Tibial nerve (tissue), 4 donors: ENCODE data around the gene BCR. TPM values are rescaled to one million over a fixed set of nuclear protein-coding genes. Genes with fewer than 3 reads are reported as not detected.

Experiments used
- DNase-seq, 2 donors: peaks; one replicate each; pipeline ENCODE4 v3.0.0-alpha.2; 2019; ENCODE audit warnings: low spot score in 2 of 2
- H3K27ac ChIP-seq, 4 donors: fragments of 200-600 bp; sonication (generic) in 3 of 4; one replicate each; pipeline ENCODE4 v1.5.1; 2017 to 2019; ENCODE audit warnings: mild to moderate bottlenecking in 1 of 4
- H3K27me3 ChIP-seq, 2 donors: fragments of 200-600 bp; sonication (generic) in 1 of 2; one replicate each; pipeline versions ENCODE4 v1.5.1 to v1.6.0; 2017 to 2019
- H3K36me3 ChIP-seq, 3 donors: fragments of 200-600 bp; sonication (generic); one replicate each; pipeline ENCODE4 v1.5.1; 2018 to 2019
- H3K4me1 ChIP-seq, 4 donors: fragments of 200-600 bp; sonication (generic) in 3 of 4; one replicate each; pipeline ENCODE4 v1.5.1; 2017 to 2019
- H3K4me3 ChIP-seq, 4 donors: fragments of 200-600 bp; sonication (generic) in 3 of 4; one replicate each; pipeline ENCODE4 v1.5.1; 2017 to 2019; ENCODE audit warnings: mild to moderate bottlenecking in 1 of 4, moderate library complexity in 1 of 4
- H3K9me3 ChIP-seq, 4 donors: fragments of 200-600 bp; sonication (generic) in 3 of 4; one replicate each; pipeline ENCODE4 v1.5.1; 2017 to 2019
- CTCF ChIP-seq, 5 experiments: fragments of 200-600 bp in 3 of 5; fragments of 450-650 bp in 2 of 5; sonication (generic) in 3 of 5; IDR thresholded peaks; one replicate each; pipeline ENCODE4 v1.5.1; 2016 to 2019; ENCODE audit warnings: antibody characterized with exemption in 5 of 5, mild to moderate bottlenecking in 3 of 5, moderate library complexity in 2 of 5
- EP300 ChIP-seq, 2 donors: sonication (generic); formaldehyde crosslinking; IDR thresholded peaks; one replicate each; pipeline ENCODE4 v1.6.1; 2017; ENCODE audit warnings: antibody characterized with exemption in 2 of 2, mild to moderate bottlenecking in 1 of 2
- POLR2A ChIP-seq, 2 donors: fragments of 450-650 bp; IDR thresholded peaks; one replicate each; pipeline ENCODE4 v1.6.1; 2017; ENCODE audit warnings: antibody characterized with exemption in 2 of 2, mild to moderate bottlenecking in 2 of 2, moderate library complexity in 2 of 2
- WGBS, 2 donors: methylation state at CpG; one replicate each; pipeline ENCODE4 v1.1.5; 2018; 5-methylcytosine and 5-hydroxymethylcytosine counted together
- total RNA-seq, 4 donors: library from RNA; depleted of rRNA; stranded (reverse); fragments of >200 nt; gene quantifications; one replicate each; pipeline ENCODE4 v1.1.0, GENCODE V29; 2016

BCR gene
- total RNA-seq, 4 donors from 2014 or later, result 99.0 to 174 (median 120) TPM

GRCh38 chr22:23276656-23277582 is 96.6 kb downstream of the BCR start:
- peaks cover 0 to 35% (median 16%) of the 10 kb centered on the region in 4 donors for H3K4me1 ChIP-seq
- peaks cover 0 to 78% (median 7%) of the 10 kb centered on the region in 3 donors for H3K36me3 ChIP-seq
- WGBS, 2 donors, result 85 to 95% methylated on average over 16 to 19 of the region's 20 CpGs
- H3K27me3 ChIP-seq, result no peaks in the 10 kb centered on the region
- TF ChIP-seq POLR2A (IDR thresholded peaks at IDR 0.05), result no peak
- no peak for TF ChIP-seq CTCF (IDR thresholded peaks at IDR 0.05)
- TF ChIP-seq EP300 (IDR thresholded peaks at IDR 0.05), result no peak
- no peaks in the 10 kb centered on the region for H3K9me3 ChIP-seq
- H3K4me3 ChIP-seq, result no peak overlapping the region
- H3K27ac ChIP-seq, result peak overlapping the region in 1 of 4 donors; percentile 91
- DNase-seq, result no peak

GRCh38 chr22:23277583-23278295 is 97.4 kb downstream of the BCR start:
- Histone ChIP-seq H3K27ac (peak overlapping the region in 2 of 4 donors; percentile 8 to 91), H3K27me3 (no peaks in the 10 kb centered on the region), H3K9me3 (no peaks in the 10 kb centered on the region), H3K36me3 (peaks cover 0 to 70% (median 7%) of the 10 kb centered on the region in 3 donors), H3K4me1 (peaks cover 0 to 43% (median 24%) of the 10 kb centered on the region in 4 donors), H3K4me3 (no peak overlapping the region)
- DNase-seq, result no peak
- WGBS, 2 donors, result 82 to 89% methylated on average over 12 to 15 of the region's 15 CpGs
- TF ChIP-seq POLR2A (IDR thresholded peaks at IDR 0.05), result no peak
- TF ChIP-seq EP300 (IDR thresholded peaks at IDR 0.05), result no peak
- TF ChIP-seq CTCF (IDR thresholded peaks at IDR 0.05), result no peak

GRCh38 chr22:23278883-23279675 is 98.8 kb downstream of the BCR start:
- Histone ChIP-seq H3K4me1 (peaks cover 0 to 56% (median 34%) of the 10 kb centered on the region in 4 donors), H3K36me3 (peaks cover 0 to 59% (median 2%) of the 10 kb centered on the region in 3 donors), H3K27me3 (no peaks in the 10 kb centered on the region), H3K27ac (peak overlapping the region; percentile 52 to 91 (median 76)), H3K4me3 (no peak overlapping the region), H3K9me3 (no peaks in the 10 kb centered on the region)
- 42 to 45% methylated on average over 9 of the region's 11 CpGs for WGBS, 2 donors
- TF ChIP-seq CTCF (IDR thresholded peaks at IDR 0.05), result no peak
- TF ChIP-seq POLR2A (IDR thresholded peaks at IDR 0.05), result no peak
- TF ChIP-seq EP300 (IDR thresholded peaks at IDR 0.05), result peak in 1 of 2 donors; percentile 42
- DNase-seq, result no peak

- peak overlapping the region; percentile 52 to 91 (median 76) for H3K27ac ChIP-seq
- peaks cover 0 to 59% (median 0%) of the 10 kb centered on the region in 3 donors for H3K36me3 ChIP-seq
- TF ChIP-seq CTCF (IDR thresholded peaks at IDR 0.05), result no peak
- no peak for TF ChIP-seq EP300 (IDR thresholded peaks at IDR 0.05)
- TF ChIP-seq POLR2A (IDR thresholded peaks at IDR 0.05), result no peak
- DNase-seq, result no peak
- H3K27me3 ChIP-seq, result no peaks in the 10 kb centered on the region
- peaks cover 0 to 63% (median 40%) of the 10 kb centered on the region in 4 donors for H3K4me1 ChIP-seq
- WGBS, 2 donors, result 65 to 75% methylated on average over 6 of the region's 6 CpGs
- H3K4me3 ChIP-seq, result no peak overlapping the region
- H3K9me3 ChIP-seq, result no peaks in the 10 kb centered on the region
Measured at GRCh38 chr22:23279781-23280180, 99.5 kb downstream of the BCR start.
